Keratinocyte (primary cell): Measurements from ENCODE around the gene KRTAP5-8. TPM values are rescaled to one million over a fixed set of nuclear protein-coding genes. Genes with fewer than 3 reads are reported as not detected.
"Not testable (repeated sequence)": the region's sequence is repeated elsewhere in the genome, so short reads cannot be mapped to it uniquely, and the experiment has no call there.

Source experiments
- DNase-seq: peaks from one replicate; pipeline ENCODE4 v3.0.0-alpha.2; 2011; ENCODE audit warnings: low read depth, missing footprints, low spot score
- FAIRE-seq: peaks from 2 replicates; lab custom pipeline; 2011; peaks lifted over from hg19 to GRCh38; lab: Jason Lieb, UNC
- H2AFZ ChIP-seq: 2 replicates; pipeline ENCODE4 v1.6.0; 2012; ENCODE audit warnings: low read length, control low read depth, inconsistent platforms; ENCODE audit not compliant: control insufficient read depth
- H3K27ac ChIP-seq: 2 replicates; pipeline ENCODE4 v1.5.1; 2011; ENCODE audit warnings: low read length; ENCODE audit not compliant: control insufficient read depth, insufficient read depth
- H3K27me3 ChIP-seq: 3 replicates; pipeline ENCODE4 v1.6.0; 2011; ENCODE audit warnings: low read length; ENCODE audit not compliant: control insufficient read depth, insufficient read depth; ENCODE audit errors: extremely low read depth
- H3K36me3 ChIP-seq, 2 experiments: 2 replicates in 1 of 2; 3 replicates in 1 of 2; pipeline ENCODE4 v1.5.1; 2011; ENCODE audit warnings: low read length in 2 of 2, mild to moderate bottlenecking in 1 of 2; ENCODE audit not compliant: control insufficient read depth in 2 of 2, insufficient read depth in 2 of 2; ENCODE audit errors: extremely low read depth in 1 of 2
- H3K4me1 ChIP-seq: 3 replicates; pipeline ENCODE4 v1.5.1; 2011; ENCODE audit warnings: low read length; ENCODE audit not compliant: control insufficient read depth, insufficient read depth; ENCODE audit errors: extremely low read depth
- H3K4me2 ChIP-seq: 3 replicates; pipeline ENCODE4 v1.6.0; 2011; ENCODE audit warnings: low read depth, low read length; ENCODE audit not compliant: control insufficient read depth, insufficient read depth; ENCODE audit errors: extremely low read depth
- H3K4me3 ChIP-seq, 3 experiments: fragments of 200-600 bp in 1 of 3; sonication (generic) in 1 of 3; 2 replicates in 2 of 3; 3 replicates in 1 of 3; pipeline ENCODE4 v1.5.1; 2011 to 2016; ENCODE audit warnings: low read length in 3 of 3, mild to moderate bottlenecking in 3 of 3, control low read depth in 2 of 3, inconsistent platforms in 1 of 3, low read depth in 1 of 3, mixed read lengths in 1 of 3, mixed run types in 1 of 3, moderate library complexity in 1 of 3; ENCODE audit not compliant: control insufficient read depth in 2 of 3, insufficient read depth in 2 of 3; ENCODE audit errors: extremely low read depth in 1 of 3
- H3K79me2 ChIP-seq: 2 replicates; pipeline ENCODE4 v1.6.0; 2012; ENCODE audit warnings: low read length; ENCODE audit not compliant: control insufficient read depth, insufficient read depth
- H3K9ac ChIP-seq: 3 replicates; pipeline ENCODE4 v1.6.0; 2011; ENCODE audit warnings: low read length; ENCODE audit not compliant: control insufficient read depth, insufficient read depth; ENCODE audit errors: extremely low read depth
- H3K9me1 ChIP-seq: 3 replicates; pipeline ENCODE4 v1.6.0; 2011; ENCODE audit warnings: low read length; ENCODE audit not compliant: control insufficient read depth, insufficient read depth; ENCODE audit errors: extremely low read depth
- H3K9me3 ChIP-seq: 2 replicates; pipeline ENCODE4 v1.5.1; 2012; ENCODE audit warnings: low read depth, low read length; ENCODE audit not compliant: control insufficient read depth
- H4K20me1 ChIP-seq: 3 replicates; pipeline ENCODE4 v1.6.0; 2011; ENCODE audit warnings: low read length; ENCODE audit not compliant: control insufficient read depth, insufficient read depth; ENCODE audit errors: extremely low read depth
- EZH2 ChIP-seq: IDR thresholded peaks from one replicate; pipeline ENCODE4 v1.6.1; 2012; ENCODE audit warnings: inconsistent platforms, mild to moderate bottlenecking, low read length, moderate library complexity
- dilution Hi-C: fragments of 300-500 bp; cut with MboI; formaldehyde crosslinking; loops from one replicate; pipeline ENCODE4 v1.7.0; 2020; ENCODE audit warnings: low sequenced_read_pairs; ENCODE audit not compliant: extremely low pct_ligation_motif_present
- polyA minus RNA-seq, 3 experiments: library from RNA; depleted of rRNA, polyadenylated mRNA; stranded (reverse); fragments of >200 nt; gene quantifications; 1 replicate in 1 of 3; 2 replicates in 1 of 3; 3 replicates in 1 of 3; pipeline ENCODE4 v1.2.3, GENCODE V29; 2011
- polyA plus RNA-seq, 5 experiments: library from polyadenylated mRNA; depleted of rRNA in 3 of 5; stranded (reverse) in 3 of 5; stranded (forward) in 1 of 5; unstranded in 1 of 5; fragments of >200 nt; gene quantifications; 1 replicate in 1 of 5; 2 replicates in 3 of 5; 3 replicates in 1 of 5; pipeline versions ENCODE4 v1.2.1 to v1.2.3, GENCODE V29; 2011 to 2012; ENCODE audit warnings: missing spikeins in 2 of 5, low read depth in 1 of 5, low replicate concordance in 1 of 5
- TF ChIP-seq, protein P1 (sequence below), 3 experiments: IDR thresholded peaks in 1 of 3; conservative IDR thresholded peaks in 1 of 3; optimal IDR thresholded peaks in 1 of 3; 2 replicates in 2 of 3; 3 replicates in 1 of 3; pipeline versions ENCODE3 to v1.5.1; 2011; ENCODE audit warnings: low read length in 3 of 3, mild to moderate bottlenecking in 3 of 3, moderate library complexity in 2 of 3, control low read depth in 1 of 3, inconsistent platforms in 1 of 3; ENCODE audit not compliant: insufficient read depth in 2 of 3; ENCODE audit errors: extremely low read depth in 1 of 3

KRTAP5-8 gene
- polyA plus RNA-seq (not detected in 3 replicates), polyA minus RNA-seq (not detected in 3 replicates)
- polyA plus RNA-seq (2011; ENCODE audit: low read depth): not detected
- polyA plus RNA-seq (2011; cell fraction: cytosol; rRNA removed): not detected in 2 replicates
- 0.12 and 0.29 TPM in 2 replicates for polyA plus RNA-seq (2011; cell fraction: nucleus; rRNA removed)
- polyA plus RNA-seq (2012; ENCODE audit: low replicate concordance): 0.18 TPM in 1 of 2 replicates, not detected in the other
- not detected for polyA minus RNA-seq (2011; cell fraction: cytosol; rRNA and poly(A)+ RNA removed)
- not detected in 2 replicates for polyA minus RNA-seq (2011; cell fraction: nucleus; rRNA and poly(A)+ RNA removed)

- H3K79me2 ChIP-seq, H3K4me3 ChIP-seq, H3K9me3 ChIP-seq, DNase-seq, FAIRE-seq, H3K27me3 ChIP-seq, H3K4me1 ChIP-seq, H3K4me2 ChIP-seq, H3K27ac ChIP-seq, H2AFZ ChIP-seq, H3K9me1 ChIP-seq, H4K20me1 ChIP-seq, H3K9ac ChIP-seq, dilution Hi-C loops, H3K36me3 ChIP-seq: not testable (repeated sequence)
Measured at GRCh38 chr11:71537977-71538665, at the start of gene KRTAP5-8. Gene KRTAP5-8, plus strand, starts transcription at chr11:71538025. Its CDS starts 31 bp downstream, at chr11:71538056.

GRCh38 chr11:71488681-71489270, 49.0 kb upstream of the KRTAP5-8 start:
- Histone ChIP-seq H3K9ac (no peak overlapping the region), H3K36me3 (peaks cover 27 to 40% of the 10 kb centered on the region in 2 experiments), H4K20me1 (no peaks in the 10 kb centered on the region), H3K9me3 (no peaks in the 10 kb centered on the region), H2AFZ (no peak overlapping the region), H3K4me3 (no peak overlapping the region), H3K27me3 (no peaks in the 10 kb centered on the region), H3K27ac (no peak overlapping the region), H3K4me1 (peaks cover 21% of the 10 kb centered on the region), H3K9me1 (peaks cover 2% of the 10 kb centered on the region), H3K4me2 (no peak overlapping the region), H3K79me2 (no peaks in the 10 kb centered on the region)
- dilution Hi-C loops: no loop called here
- TF ChIP-seq EZH2: no peak
- TF ChIP-seq, protein P1, sequence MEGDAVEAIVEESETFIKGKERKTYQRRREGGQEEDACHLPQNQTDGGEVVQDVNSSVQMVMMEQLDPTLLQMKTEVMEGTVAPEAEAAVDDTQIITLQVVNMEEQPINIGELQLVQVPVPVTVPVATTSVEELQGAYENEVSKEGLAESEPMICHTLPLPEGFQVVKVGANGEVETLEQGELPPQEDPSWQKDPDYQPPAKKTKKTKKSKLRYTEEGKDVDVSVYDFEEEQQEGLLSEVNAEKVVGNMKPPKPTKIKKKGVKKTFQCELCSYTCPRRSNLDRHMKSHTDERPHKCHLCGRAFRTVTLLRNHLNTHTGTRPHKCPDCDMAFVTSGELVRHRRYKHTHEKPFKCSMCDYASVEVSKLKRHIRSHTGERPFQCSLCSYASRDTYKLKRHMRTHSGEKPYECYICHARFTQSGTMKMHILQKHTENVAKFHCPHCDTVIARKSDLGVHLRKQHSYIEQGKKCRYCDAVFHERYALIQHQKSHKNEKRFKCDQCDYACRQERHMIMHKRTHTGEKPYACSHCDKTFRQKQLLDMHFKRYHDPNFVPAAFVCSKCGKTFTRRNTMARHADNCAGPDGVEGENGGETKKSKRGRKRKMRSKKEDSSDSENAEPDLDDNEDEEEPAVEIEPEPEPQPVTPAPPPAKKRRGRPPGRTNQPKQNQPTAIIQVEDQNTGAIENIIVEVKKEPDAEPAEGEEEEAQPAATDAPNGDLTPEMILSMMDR (optimal IDR thresholded peaks at IDR 0.05 in 1 of 3, IDR thresholded peaks at IDR 0.05 in 1 of 3, conservative IDR thresholded peaks at IDR 0.05 in 1 of 3; ENCODE audit: extremely low read depth in 1 of 3, insufficient read depth in 2 of 3, low read length in 3 of 3): no peak
- no peak for DNase-seq
- FAIRE-seq: no peak
